Stimulated activated naive CD8-positive, alpha-beta T cell treated with anti-CD3 and anti-CD28 coated beads, Interleukin-15, Interleukin-2, amounts not matched to agents 100 U/mL and 50 U/mL, for 24 hours (primary cell): ENCODE data around the gene GPC4.

ENCODE experiments used
- ATAC-seq: fragments of 150-1000 bp; cut with Tn5 transposase; one replicate; pipeline ENCODE4 v1.10.0; 2021
- DNase-seq: peaks from one replicate; pipeline ENCODE4 v3.0.0; 2021

Gene GPC4

GRCh38 chrX:133410550-133410949 lies 4.7 kb downstream of the GPC4 start:
- no peak for DNase-seq
- ATAC-seq = no peak

DNA sequence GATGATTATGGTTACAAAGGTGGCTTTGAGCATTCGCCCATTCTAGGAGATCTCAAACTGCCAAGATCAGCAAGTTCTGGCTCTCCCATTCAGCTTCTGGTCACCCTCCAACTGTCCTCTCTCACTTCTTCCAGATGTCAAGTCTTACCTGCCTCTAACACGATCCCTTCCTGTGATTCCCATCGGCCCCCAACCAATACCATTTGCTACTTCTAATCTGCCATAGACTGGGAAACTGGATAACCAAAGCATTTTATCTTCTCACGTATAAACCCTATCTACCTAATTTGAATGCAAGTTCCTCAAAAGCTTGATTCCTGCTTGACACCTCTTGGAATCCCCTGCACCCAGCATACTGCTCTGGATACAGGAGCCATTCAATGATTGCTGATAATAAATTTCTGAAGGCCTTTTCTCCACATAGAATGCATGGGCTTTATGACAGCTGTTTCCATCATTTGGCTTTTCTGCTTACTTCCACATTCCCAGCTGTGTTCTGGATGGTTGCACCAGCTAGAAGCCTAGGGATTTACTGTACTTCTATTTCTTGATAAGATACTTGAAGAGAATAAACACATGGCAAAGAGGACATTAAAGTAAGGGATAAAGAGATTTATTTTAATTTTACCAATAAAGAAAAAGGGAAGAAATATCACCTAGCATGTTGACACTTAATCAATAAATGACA lies 9.6 kb downstream of the GPC4 start:
- DNase-seq (no peak), ATAC-seq (no peak)

DNA sequence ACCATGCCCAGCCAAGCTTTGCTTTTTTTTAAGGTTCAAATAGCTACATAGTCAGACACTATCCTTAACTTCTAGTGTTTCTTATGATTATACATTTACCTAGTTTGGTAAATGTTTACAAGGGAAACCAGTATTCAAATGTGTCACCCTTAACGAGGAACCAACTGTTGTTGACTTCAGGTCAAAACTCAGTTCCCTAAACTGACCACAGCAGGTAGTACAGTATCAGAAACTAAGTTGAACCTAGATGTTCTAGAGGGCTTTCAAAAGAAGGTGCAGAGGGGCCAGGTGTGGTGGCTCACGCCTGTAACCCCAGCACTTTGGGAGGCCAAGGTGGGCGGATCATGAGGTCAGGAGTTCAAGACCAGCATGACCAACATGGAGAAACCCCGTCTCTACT lies 11.3 kb downstream of the GPC4 start:
- DNase-seq = no peak
- no peak for ATAC-seq

DNA sequence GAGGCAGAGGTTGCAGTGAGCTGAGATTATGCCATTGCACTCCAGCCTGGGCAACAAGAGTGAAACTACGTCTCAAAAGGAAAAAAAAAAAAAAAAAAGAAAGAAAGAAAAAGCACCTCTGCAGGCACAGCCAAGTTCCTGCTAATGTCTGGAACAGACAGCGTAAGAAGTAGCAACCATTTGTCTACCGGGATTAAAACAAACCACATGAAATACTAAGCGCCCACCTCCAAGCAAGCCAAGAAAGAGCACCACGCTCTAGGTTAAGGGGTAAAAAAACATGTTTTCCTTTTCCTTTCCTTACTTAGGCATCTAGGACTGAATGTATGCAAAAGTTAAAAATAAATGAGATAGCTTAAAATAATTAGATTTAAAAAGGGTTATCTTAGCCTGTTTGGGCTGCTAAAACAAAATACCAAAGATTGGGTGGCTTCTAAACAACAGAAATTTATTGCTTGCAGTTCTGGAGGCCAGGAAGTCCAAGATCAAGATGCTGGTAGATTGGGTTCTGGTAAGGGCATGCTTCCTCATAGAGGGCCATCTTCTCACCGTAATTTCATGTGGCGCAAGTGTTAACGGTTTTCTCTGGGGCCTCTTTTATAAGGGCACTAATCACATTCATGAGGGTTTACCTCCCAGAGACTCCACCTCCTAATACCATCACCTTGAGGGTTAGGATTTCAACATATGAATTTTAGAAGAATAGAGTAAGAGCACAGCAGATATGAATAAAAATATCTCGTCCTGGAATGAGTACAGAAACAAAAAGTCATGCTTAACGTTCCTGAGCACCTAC lies 12.3 kb downstream of the GPC4 start:
- DNase-seq = no peak
- no peak for ATAC-seq

- DNase-seq (no peak), ATAC-seq (no peak)
These were observed 13.2 kb downstream of the GPC4 start for GRCh38 chrX:133402042-133402453.

GRCh38 chrX:133401536-133401935 lies 13.8 kb downstream of the GPC4 start:
- no peak for DNase-seq
- no peak for ATAC-seq

GRCh38 chrX:133399411-133399810 lies 15.9 kb downstream of the GPC4 start:
- DNase-seq (no peak), ATAC-seq (no peak)

- DNase-seq (no peak), ATAC-seq (no peak)
These were observed 20.5 kb downstream of the GPC4 start for GRCh38 chrX:133394765-133395164.

- DNase-seq = no peak
- no peak for ATAC-seq
These were observed 22.6 kb downstream of the GPC4 start for GRCh38 chrX:133392671-133393070.

GRCh38 chrX:133391111-133391510 lies 24.2 kb downstream of the GPC4 start:
- DNase-seq (no peak), ATAC-seq (no peak)

DNA sequence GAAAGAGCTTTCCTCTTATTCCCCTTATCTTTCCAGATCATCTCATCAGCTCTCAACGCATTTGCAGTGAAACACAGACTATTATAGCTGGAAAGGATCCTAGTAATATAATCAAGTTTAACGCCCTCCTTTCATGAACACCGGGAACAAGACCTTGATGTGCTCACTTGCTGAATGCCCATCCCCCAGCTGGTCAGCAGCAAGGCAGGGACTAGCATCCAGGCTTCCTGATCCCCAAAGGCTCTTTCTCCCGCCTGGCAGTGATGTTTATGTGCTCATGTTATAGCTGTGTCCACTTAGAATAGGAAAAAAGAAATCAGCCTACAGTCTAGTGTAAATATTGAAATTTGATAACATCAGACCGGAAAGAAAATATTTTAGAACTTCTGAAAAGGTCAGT lies 24.6 kb downstream of the GPC4 start:
- DNase-seq = no peak
- ATAC-seq = no peak

DNA sequence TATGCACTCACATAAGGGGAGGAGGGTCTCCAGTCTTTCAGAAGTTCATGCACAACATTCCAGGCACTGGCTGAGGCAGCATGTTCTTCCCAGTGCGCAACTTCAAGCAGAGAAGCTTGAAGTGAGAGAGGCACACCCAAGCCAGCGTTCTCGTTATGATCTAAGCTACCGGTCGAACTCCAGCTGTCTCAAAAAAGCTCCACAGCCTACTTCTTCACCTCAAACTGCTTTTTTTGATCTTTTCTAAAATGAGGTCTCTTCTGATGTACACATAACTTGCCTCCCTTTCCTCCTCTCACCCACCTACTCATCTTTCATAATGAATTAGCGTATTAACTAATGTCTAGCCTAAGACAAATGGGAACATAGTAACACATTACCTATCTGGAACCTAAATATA lies 25.3 kb downstream of the GPC4 start:
- DNase-seq = no peak
- ATAC-seq = no peak

- no peak for DNase-seq
- ATAC-seq = no peak
These were observed 30.8 kb downstream of the GPC4 start for GRCh38 chrX:133384454-133384853.

DNA sequence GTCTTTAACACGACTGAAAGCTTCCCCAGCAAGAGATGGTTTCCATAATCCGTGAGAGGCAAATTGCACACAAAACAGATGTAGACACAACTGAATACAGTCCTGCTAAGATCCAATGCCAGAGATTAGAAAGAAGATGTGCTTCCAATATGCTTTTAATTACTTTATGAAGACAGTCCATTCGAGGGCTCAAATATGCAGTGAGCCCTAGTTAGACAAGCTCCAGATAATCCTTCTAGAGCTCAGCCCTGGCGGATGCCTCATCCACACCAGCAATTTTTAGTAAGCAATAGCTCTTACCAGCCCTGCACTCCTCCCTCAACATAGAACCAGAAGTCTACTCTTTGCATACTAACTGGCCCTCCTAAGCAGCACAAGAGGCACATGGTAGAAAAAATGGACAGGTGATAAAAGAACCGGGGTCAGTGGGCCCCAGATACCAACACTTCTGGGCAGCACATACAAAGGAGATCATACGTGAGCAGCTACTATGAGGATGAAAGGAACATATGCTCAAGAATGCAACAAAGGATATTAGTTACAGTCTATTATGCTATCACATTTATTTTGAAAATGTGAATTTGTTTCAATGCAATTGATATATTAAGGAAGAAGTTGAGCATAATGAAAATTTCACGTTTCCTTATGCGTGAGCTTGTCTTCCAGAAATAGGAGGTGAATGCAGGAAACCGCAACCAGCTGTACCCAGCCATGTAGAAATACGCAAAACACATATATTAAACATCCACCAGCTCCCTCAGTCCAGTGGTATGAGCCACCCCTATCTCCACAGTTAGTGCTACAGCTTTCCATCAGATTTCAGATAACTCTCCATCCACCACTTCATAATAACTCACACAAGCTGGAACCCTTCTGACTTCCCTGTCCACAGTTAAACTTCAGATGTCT lies 34.3 kb downstream of the GPC4 start:
- DNase-seq = no peak
- no peak for ATAC-seq

GRCh38 chrX:133376422-133376821 lies 38.9 kb downstream of the GPC4 start:
- ATAC-seq (no peak), DNase-seq (no peak)

DNA sequence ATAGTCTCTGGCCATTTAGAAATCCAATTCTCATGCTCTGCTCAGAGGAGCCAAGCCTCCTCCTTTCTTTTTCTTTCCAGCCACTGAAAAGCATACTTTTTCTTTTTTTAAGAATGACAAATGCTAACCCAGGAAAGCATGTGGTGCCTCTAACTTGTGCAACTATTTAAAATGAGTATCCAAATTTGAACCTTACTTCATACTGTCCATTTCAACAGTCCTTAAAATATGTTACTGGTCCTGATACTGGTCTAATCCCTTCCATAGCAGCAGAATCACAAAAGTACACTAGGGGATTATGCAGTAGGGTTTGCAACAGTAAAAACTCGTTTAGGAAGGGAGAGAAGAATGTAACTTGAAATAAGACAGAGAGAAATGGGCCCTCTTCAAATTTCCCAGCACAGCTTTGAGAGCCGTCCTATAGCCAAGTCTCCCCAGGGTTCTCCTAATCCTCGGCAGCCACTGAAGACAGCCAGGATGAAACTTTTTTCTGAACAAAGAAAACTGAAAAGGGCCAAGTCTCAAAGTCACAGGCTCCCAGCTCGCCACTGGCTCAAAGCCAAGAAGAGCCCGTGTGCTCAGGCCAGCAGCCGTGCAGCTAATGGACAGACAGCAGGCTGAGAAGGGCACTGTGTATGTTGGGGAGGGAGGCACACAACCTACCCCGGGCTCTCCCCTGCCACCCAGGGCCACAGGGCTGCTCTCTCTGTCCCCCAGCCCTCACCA lies 39.5 kb downstream of the GPC4 start:
- no peak for DNase-seq

GRCh38 chrX:133374874-133375387 lies 40.4 kb downstream of the GPC4 start:
- no peak for ATAC-seq
- no peak for DNase-seq

More for the DNA sequence above, 39.5 kb downstream of the GPC4 start:
- ATAC-seq = no peak

DNA sequence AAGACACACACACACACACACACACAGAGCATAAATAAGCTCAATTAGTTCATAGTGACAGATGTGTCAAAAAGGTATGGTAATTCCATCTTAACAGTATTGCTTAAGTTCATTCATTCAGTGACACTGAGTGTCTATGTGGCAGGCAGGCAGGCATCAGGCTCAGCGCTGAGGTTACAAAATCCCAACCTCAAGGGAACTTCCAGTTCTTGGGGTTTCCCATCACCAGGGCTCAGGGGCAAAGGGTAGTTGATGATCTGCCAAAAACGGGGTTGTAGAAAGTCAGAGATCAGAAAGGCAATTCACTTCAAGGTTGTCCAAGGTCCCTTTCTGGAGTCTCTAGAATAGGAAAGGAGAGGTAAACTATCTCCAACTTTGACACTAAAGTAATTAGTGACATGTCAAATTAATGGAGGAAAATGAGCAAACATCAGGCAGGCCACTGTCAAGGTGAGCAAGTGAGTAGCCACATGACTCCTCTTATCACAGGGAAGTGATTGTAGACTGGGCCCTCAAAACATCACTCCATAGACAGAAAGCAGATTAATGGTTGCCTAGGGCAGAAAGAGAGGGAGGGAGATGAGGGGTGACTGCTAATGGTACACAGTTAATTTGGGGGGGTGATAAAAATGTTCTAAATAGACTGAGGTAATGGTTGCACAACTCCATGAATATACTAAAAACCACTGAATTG lies 41.8 kb downstream of the GPC4 start:
- DNase-seq (no peak), ATAC-seq (no peak)

DNA sequence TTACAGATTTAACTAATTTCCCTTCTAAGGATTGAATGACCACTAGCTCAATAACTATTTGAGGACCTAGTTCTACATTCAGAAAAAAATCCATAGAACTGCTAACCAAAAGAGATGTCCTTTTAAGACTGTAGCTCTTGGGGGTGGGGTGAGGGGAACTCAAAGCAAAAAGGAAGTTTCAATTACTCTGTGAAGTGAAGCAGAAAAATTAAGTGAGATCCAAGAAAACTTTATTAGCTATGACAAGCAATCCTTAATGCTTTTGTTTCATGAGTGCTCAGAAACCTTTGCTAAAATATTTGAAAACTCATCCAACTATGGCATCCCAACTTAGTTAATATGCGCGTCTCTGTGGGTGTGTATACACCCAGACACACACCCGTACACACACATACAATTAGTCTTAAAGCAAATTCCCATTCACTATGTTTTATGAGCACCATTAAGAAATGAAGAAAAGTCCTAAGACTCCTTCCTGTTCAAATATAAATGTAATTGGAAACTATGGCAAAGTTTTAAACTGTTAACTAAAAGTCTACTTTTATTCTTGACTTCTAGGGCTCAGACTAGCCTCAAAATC lies 44.5 kb downstream of the GPC4 start:
- ATAC-seq = no peak
- no peak for DNase-seq

GRCh38 chrX:133369065-133369464 lies 46.2 kb downstream of the GPC4 start:
- ATAC-seq = no peak
- DNase-seq = no peak

DNA sequence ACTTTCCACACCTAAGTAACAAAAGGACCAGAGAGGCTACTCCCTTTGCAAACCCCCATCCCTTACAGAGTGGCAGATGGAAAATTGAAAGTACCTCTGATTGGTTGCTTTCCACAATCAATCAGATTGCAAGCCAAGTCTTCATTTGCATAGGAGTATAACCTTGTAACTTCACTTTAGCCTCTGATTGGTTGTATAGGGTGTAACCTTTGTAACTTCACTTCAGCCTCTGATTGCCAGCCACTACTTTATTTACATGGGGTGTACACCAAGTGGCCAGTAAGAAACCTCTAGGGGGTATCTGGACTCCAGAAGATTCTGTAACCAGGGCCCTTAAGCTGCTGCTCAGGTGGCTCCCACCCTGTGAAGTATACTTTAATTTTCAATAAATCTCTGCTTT lies 48.6 kb downstream of the GPC4 start:
- no peak for DNase-seq
- ATAC-seq = no peak
